RPMI7951 (cell line): Measurements from ENCODE around the gene SLC22A17. TPM values are rescaled to one million over a fixed set of nuclear protein-coding genes. Genes with fewer than 3 reads are reported as not detected.
"Not testable (repeated sequence)": the region's sequence is repeated elsewhere in the genome, so short reads cannot be mapped to it uniquely, and the experiment has no call there.

Experiments used
- DNase-seq: peaks from one replicate; pipeline ENCODE4 v3.0.0-alpha.2; 2012; ENCODE audit warnings: low read depth
- total RNA-seq: library from RNA; depleted of rRNA; stranded (reverse); fragments of >200 nt; shearing (Covaris generic); gene quantifications from 2 replicates; pipeline ENCODE4 v1.2.3, GENCODE V29; 2014

The SLC22A17 gene
- total RNA-seq, 1 experiment from 2014 or later = 7.4 TPM

- DNase-seq = no peak
Observed at GRCh38 chr14:23339506-23340268, 13.0 kb downstream of the SLC22A17 start.

DNA sequence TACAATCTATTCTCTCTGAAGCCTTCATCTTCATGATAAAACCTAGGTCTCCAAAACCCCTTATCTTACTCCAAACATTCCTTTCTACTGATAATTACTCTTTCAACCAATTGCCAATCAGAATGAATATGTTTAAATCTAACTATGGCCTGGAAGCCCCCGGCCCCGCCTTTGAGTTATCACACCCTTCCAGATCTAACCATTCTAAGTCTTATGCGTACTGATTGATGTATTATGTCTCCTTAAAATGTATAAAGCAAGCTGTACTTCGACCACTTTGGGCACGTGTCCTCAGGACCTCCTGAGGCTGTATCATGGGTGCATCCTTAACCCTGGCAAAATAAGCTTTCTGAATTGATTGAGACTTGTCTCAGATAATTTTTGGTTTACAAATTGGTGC is 17.1 kb downstream of the SLC22A17 start:
- DNase-seq = no peak

GRCh38 chr14:23327947-23328744 is 24.5 kb downstream of the SLC22A17 start:
- DNase-seq = peak; percentile 63

- no peak for DNase-seq
Observed at GRCh38 chr14:23326491-23327332, 26.0 kb downstream of the SLC22A17 start.

DNA sequence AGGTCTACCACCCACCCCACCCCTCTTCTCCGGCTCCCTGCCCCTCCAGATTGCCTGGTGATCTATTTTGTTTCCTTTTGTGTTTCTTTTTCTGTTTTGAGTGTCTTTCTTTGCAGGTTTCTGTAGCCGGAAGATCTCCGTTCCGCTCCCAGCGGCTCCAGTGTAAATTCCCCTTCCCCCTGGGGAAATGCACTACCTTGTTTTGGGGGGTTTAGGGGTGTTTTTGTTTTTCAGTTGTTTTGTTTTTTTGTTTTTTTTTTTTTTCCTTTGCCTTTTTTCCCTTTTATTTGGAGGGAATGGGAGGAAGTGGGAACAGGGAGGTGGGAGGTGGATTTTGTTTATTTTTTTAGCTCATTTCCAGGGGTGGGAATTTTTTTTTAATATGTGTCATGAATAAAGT is 26.9 kb downstream of the SLC22A17 start:
- not testable (repeated sequence) for DNase-seq

GRCh38 chr14:23324993-23325392 is 27.7 kb downstream of the SLC22A17 start:
- no peak for DNase-seq

DNA sequence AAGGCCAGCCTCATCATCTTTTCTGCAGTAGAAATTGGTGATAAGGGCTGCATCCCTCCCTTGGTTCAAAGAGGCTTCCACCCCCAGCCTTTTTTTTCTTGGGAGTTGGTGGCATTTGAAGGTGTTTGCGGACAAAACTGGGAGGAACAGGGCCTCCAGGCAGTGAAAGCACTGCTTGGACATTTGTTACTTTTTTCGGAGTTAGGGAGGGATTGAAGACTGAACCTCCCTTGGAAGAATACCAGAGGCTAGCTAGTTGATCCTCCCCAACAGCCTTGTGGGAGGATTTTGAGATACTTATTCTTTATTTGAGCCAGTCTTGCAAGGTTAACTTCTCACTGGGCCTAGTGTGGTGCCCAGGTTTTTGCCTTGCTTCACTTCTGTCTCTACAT is 28.2 kb downstream of the SLC22A17 start:
- no peak for DNase-seq

GRCh38 chr14:23323838-23324454 is 28.7 kb downstream of the SLC22A17 start:
- DNase-seq = no peak

DNA sequence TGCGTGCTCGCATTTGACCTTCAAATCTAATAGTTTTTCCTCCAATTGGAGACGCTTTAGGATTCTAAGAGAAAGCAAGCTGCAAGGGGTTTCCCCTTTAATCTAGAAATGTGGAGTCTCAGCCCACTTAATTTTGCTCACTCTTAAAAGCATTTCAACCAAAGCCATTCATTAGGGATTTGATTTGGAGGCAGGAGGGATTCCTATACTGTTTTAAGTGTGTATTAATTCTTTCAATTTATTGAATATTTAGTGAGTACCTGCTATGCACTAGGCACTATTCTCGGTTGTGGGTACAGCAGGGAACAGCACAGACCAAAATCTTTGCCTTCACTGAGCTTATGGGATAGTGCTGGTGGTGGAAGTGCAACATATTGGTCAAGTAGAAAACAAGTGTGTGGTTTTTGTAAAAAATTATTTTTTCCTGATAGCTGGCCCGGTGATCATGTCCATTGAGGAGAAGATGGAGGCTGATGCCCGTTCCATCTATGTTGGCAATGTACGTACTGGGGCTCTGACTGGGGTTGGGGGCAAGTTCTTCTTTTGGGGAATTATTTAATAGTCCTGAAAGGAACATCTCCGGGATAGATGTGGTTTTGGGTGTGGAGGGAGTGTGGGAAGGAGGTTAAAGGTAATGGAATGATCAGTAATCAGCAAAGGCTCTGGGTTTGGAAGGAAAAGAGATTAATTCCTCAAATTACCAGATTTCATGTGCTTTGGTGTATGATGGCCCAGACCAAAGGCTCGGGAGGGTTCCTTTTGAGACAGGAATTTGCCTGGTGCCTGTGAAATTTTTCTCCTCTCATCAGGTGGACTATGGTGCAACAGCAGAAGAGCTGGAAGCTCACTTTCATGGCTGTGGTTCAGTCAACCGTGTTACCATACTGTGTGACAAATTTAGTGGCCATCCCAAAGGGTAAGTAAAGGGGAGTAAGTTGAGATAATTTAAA is 29.8 kb downstream of the SLC22A17 start:
- DNase-seq = no peak

DNA sequence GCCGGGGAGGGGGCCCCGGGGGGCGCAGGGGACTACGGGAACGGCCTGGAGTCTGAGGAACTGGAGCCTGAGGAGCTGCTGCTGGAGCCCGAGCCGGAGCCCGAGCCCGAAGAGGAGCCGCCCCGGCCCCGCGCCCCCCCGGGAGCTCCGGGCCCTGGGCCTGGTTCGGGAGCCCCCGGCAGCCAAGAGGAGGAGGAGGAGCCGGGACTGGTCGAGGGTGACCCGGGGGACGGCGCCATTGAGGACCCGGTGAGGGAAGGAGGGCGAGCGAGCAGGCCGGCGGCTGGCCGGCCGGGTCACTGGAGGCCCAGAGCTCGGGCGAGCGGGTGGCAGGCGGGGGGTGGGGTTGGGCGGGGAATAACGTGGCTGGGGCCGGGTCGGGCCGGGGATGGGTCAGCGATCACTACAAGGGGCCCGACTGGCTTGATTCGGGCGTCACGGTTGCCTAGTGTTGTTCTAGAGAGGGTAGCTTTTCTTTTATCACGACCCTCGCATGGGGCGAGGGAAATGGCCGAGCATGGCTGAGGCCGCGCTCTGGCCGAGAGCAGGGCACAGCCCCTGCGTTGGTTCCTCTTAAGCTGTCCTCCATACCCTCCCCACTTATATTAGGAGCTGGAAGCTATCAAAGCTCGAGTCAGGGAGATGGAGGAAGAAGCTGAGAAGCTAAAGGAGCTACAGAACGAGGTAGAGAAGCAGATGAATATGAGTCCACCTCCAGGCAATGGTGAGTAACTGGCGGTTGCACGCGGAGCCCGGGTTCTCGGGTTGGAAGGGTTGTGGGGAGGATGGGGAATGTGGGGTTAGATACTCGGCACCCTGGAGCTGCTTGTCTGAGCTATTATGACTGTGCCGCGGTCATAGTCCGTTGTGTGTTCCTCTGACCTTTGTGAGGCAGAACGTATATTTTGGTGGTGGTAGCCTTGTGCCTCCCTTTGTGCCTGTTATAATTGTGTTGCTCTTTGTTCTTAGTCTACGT is 30.8 kb downstream of the SLC22A17 start:
- peak; percentile 58 for DNase-seq

GRCh38 chr14:23320584-23321571 is 31.8 kb downstream of the SLC22A17 start, which contains the start of gene PABPN1:
PABPN1 (plus strand) TSS chr14:23321457; CDS start chr14:23321470, 13 bp downstream.
- DNase-seq = peak; percentile 99

DNA sequence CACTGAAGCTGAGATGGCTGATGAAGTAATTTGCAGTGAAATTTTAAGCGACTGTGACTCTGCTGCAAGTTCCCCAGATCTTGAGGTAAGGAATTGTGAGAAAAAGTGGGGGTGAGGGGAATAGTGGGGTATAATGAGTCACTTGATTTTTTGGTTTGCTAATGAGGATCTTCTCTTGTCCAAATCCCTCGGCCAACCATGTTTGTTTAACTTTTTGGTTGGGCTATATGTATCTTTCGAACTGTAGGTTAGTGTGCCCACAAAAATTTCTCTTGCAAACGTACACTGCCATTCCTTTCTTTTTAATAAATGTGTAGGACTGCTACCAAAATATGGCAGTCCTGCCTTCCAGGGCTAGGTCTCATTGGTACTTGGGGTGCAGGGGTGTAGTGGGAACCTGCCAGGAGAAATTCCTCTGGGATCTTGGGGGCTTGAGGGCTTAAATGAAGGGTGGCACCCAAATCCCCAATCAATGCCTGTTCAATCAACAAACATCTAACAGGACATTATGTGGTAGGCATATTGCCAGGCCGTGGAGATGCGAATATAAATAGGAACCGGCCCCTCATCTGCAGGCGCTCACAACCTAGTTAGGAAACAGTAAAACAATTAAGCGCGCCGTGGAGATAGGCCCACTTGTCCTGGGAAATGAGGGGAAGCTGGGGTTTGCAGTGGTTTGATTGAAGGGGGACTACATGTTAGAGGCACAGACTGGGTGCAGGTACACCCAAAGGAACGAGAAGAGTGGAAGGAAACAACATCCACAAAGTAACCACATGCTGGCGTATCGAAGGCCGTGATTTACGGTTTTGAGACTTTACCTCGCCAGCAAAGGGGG is 32.7 kb downstream of the SLC22A17 start:
- no peak for DNase-seq

GRCh38 chr14:23316300-23316699 is 36.4 kb downstream of the SLC22A17 start:
- DNase-seq = no peak

DNA sequence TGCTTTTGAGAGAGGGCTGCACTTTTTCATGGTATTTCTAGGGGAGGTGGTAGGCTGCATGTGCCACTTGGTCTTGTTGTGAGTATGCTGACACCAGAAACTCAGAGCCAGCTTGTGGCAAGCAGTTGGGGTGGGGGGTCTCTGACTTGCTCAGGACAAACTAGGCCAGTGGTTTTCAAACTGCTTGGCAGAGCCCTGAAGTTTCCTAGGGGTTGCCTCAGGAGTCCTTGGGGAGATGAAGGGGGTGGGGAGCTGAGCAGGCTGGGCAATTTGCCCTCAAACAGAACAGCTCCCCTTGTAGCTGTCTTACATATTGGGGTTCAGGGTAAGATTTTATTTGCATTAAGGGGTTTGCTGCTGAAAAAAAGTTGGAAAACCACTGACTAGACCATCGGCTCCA is 42.1 kb downstream of the SLC22A17 start:
- DNase-seq = no peak

GRCh38 chr14:23308721-23309445 is 43.8 kb downstream of the SLC22A17 start:
- no peak for DNase-seq
